Measurements from ENCODE around the gene RNF150.

DNA sequence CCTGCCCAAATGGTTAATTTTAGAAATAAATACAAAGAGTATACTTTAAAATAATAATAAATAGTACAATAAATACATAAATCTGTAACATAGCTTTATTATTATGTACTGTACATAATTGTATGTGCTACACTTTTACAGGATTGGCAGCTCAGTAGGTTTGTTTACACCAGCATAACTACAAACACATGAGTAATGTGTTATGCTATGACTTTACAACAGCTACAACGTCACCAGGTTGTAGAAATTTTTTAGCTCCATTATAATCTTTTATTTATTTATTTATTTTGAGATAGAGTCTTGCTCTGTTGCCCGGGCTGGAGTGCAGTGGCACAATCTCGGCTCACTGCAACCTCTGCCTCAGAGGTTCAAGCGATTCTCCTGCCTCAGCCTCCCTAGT is 31.8 kb downstream of the RNF150 start:
- no peak for TF ChIP-seq ISL1 (CRISPR knock-in tag; IDR thresholded peaks at IDR 0.05)
- TF ChIP-seq ZFP3 (CRISPR knock-in tag; IDR thresholded peaks at IDR 0.05), result no peak
- TF ChIP-seq, protein P1, sequence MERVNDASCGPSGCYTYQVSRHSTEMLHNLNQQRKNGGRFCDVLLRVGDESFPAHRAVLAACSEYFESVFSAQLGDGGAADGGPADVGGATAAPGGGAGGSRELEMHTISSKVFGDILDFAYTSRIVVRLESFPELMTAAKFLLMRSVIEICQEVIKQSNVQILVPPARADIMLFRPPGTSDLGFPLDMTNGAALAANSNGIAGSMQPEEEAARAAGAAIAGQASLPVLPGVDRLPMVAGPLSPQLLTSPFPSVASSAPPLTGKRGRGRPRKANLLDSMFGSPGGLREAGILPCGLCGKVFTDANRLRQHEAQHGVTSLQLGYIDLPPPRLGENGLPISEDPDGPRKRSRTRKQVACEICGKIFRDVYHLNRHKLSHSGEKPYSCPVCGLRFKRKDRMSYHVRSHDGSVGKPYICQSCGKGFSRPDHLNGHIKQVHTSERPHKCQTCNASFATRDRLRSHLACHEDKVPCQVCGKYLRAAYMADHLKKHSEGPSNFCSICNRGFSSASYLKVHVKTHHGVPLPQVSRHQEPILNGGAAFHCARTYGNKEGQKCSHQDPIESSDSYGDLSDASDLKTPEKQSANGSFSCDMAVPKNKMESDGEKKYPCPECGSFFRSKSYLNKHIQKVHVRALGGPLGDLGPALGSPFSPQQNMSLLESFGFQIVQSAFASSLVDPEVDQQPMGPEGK (CRISPR knock-in tag; IDR thresholded peaks at IDR 0.05; ENCODE audit: borderline replicate concordance), result no peak
- no peak for TF ChIP-seq RARB (CRISPR knock-in tag; IDR thresholded peaks at IDR 0.05)
- TF ChIP-seq TCF4 (CRISPR knock-in tag; IDR thresholded peaks at IDR 0.05; ENCODE audit: borderline replicate concordance), result no peak
- TF ChIP-seq ESRRG (CRISPR knock-in tag; IDR thresholded peaks at IDR 0.05), result no peak
- no peak for TF ChIP-seq SNAI2 (CRISPR knock-in tag; IDR thresholded peaks at IDR 0.05)
- no peak for TF ChIP-seq GLIS3 (CRISPR knock-in tag; IDR thresholded peaks at IDR 0.05)
- TF ChIP-seq, protein P2, sequence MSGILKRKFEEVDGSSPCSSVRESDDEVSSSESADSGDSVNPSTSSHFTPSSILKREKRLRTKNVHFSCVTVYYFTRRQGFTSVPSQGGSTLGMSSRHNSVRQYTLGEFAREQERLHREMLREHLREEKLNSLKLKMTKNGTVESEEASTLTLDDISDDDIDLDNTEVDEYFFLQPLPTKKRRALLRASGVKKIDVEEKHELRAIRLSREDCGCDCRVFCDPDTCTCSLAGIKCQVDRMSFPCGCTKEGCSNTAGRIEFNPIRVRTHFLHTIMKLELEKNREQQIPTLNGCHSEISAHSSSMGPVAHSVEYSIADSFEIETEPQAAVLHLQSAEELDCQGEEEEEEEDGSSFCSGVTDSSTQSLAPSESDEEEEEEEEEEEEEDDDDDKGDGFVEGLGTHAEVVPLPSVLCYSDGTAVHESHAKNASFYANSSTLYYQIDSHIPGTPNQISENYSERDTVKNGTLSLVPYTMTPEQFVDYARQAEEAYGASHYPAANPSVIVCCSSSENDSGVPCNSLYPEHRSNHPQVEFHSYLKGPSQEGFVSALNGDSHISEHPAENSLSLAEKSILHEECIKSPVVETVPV (CRISPR knock-in tag; IDR thresholded peaks at IDR 0.05), result no peak
- no peak for TF ChIP-seq CSDC2 (CRISPR knock-in tag; IDR thresholded peaks at IDR 0.05)

Measured in SK-N-SH treated with all-trans-retinoic acid at 6 μM for 48 hours (cell line).